Measurements from ENCODE around the gene LMX1A.

LMX1A gene

DNA sequence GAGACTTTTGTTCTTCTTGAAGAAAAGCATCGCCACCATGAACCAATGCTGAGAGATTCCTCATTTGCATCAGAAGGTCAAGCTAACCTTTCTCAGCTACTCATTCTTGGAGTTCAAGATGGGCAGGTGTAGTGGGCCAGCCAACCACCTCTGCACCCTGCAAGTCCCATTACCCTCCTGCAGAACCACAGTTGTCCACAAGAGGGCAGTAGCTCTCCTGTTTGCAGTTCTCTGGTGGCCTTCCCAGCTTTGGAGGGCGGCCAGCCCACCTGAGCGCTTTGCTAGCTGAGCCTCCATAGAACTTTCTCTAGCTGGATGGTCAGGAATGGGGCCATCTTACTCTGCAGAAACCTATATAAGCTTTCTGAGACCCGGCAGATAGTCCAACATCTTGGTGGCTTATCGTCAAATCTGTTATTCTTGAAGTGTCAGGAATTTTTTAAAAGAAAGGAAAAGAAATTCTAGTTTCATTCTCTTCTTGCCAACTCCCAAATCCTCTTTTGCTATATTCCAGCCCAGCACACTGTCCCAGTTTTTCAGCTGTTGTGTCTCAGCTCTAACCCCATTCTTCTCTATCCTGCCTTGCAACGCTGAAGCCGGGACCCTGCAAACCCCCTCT is 11.0 kb upstream of the LMX1A start:
- DNase-seq (ENCODE audit: low read depth), result peak; percentile 59

- no peak for DNase-seq (ENCODE audit: low read depth)
These were observed 8.8 kb upstream of the LMX1A start for GRCh38 chr1:165365341-165365740.

- no peak for DNase-seq (ENCODE audit: low read depth)
These were observed 8.1 kb upstream of the LMX1A start for GRCh38 chr1:165364568-165365133.

GRCh38 chr1:165356876-165357275 is 361 bp upstream of the LMX1A start:
- no peak for DNase-seq (ENCODE audit: low read depth)

GRCh38 chr1:165355139-165355976 is 1.2 kb downstream of the LMX1A start:
- DNase-seq (ENCODE audit: low read depth), result no peak

GRCh38 chr1:165354739-165355138 is 1.8 kb downstream of the LMX1A start:
- DNase-seq (ENCODE audit: low read depth), result no peak

DNA sequence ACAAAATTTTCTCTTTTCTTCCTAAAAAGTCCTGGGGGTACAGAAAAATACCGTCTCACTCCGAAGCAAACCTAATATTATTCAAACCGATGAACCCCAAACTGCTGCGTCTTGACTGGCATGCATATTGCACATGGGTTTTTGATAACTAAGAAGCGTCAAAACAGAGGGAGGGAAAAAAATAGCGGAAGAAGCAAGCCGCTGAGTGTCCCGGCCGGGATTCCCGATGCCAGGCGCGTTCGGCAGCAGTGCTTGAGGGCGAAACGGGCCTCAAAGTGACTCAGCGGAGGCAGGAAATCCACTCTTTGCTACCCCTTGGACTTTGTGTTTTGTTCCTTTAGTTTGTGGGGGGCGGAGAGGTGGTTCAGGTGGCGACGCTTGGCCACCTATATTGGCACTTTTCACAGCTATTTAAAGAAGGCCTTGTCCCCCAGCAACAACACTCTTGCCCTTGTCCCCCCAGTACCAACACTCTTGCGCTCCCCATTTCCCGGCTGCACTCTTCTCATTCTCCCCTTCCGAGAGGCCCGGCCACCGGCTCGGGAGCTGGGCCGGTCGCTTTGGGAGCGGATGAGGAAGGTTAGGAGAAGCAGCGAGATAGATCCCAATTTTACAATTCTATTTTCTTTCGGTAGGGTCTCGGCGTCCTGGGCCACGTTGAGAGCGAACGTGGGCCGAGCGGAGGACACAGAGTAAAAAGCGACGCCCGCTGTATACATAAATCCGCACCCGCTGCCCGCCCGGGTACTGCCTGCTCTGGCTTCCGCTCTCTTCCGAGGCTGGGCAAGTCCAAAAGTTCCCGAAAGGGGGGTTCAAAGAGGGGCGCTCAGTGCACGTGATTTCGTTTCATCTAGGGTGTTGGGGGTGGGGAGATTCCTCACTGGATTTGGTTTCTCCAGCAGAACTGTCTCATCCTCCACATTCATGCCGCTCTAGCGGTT is 2.5 kb downstream of the LMX1A start:
- DNase-seq (ENCODE audit: low read depth), result no peak

GRCh38 chr1:165352442-165353293 is 3.8 kb downstream of the LMX1A start:
- DNase-seq (ENCODE audit: low read depth), result no peak

- DNase-seq (ENCODE audit: low read depth), result no peak
These were observed 4.6 kb downstream of the LMX1A start for GRCh38 chr1:165351863-165352441.

- DNase-seq (ENCODE audit: low read depth), result no peak
These were observed 5.7 kb downstream of the LMX1A start for GRCh38 chr1:165350840-165351239.

- DNase-seq (ENCODE audit: low read depth), result no peak
These were observed 11.0 kb downstream of the LMX1A start for GRCh38 chr1:165345502-165345901.

DNA sequence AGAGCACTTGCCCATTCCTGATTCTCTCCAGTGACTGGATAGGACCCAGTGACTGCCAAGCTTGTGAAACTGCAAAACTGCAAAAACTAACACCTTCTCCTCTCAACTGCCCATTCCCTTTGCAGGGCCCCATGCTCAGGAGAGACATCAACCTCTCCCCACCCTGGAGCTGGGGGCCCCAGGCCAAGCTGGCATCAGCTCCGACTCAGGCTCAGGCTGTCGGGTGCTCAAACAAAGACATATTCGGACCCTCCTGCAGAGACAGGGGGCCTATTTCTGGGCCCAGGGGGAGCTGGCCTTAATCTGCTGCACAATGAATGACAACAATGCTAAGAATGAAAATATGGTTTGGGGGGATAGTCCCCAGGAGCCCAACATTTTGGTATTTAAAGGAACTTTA is 11.8 kb downstream of the LMX1A start:
- no peak for DNase-seq (ENCODE audit: low read depth)

GRCh38 chr1:165344198-165344597 is 12.3 kb downstream of the LMX1A start:
- DNase-seq (ENCODE audit: low read depth), result no peak

DNA sequence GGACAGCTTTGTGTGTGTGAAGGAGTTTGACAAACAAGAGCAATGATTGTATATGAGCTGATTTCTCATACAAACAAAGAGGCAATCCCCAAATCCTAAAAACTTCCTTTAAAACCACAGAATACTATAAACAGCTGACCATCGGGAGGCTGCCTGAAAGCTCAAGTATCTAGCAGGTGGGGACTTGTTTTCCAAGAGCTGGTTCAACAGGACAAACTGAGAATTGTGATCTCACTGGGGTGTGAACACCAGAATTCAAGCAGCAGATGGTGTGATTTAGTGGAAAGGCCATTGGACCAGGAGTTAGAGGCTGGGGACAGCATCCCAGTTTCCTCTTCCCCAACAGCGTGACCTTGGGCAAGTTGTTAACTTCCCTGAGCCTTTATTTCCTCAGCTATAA is 13.9 kb downstream of the LMX1A start:
- no peak for DNase-seq (ENCODE audit: low read depth)

GRCh38 chr1:165342168-165342567 is 14.3 kb downstream of the LMX1A start:
- no peak for DNase-seq (ENCODE audit: low read depth)

DNA sequence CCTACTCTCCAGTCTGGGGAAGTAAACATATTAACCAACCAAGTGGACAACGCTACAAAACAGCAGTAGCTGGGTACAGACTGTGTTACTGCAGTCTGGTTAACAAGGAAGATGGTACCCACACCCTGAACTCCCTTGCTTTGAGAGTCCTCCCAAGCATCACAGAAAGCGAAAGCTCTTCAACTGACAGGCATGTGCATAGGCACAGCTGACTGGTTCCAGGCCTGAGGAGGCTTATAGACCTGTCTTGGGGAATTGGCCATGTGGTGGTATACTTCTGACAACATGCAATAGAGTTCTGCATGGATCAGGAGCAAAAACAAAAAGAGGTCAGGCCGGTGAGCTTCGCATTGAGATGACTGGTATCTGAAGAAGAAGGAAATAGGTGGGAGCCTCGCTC is 17.4 kb downstream of the LMX1A start:
- DNase-seq (ENCODE audit: low read depth), result no peak

GRCh38 chr1:165330483-165330882 is 26.0 kb downstream of the LMX1A start:
- no peak for DNase-seq (ENCODE audit: low read depth)

DNA sequence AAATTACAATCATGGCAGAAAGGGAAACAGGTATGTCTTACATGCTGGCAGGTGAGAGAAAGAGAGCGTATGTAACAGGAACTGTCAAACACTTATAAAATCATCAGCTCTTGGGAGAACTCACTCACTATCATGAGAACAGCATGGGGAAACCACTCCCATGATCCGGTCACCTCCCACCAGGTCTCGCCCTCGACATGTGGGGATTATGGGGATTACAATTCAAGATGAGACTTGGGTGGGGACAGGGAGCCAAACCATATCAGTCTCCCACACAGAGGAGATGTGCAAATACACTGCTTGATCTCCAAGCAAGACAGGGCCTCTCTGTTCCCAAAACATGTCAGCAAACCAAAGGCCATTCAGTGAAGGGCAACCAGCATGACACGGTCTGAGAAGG is 27.4 kb downstream of the LMX1A start:
- DNase-seq (ENCODE audit: low read depth), result no peak

GRCh38 chr1:165328136-165328535 is 28.4 kb downstream of the LMX1A start:
- DNase-seq (ENCODE audit: low read depth), result no peak

DNA sequence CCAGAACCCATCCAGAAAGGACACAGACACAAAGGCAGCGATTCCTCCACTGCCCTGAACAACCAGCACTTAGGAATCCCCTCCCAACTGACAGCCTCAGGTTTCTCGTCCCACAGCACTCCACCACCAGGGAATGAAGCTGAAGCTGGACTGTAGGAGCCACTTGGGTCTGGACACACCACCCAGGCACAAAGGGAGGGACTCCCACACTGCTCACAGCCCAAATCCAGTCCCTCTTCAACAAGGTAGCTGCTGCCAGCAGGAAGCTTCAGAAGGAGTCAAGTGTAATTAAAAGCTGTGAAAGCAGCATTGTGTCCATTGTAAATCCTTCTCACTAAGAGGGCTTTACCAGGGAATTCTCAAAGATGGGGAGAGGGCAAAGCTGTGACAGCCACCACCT is 29.0 kb downstream of the LMX1A start:
- DNase-seq (ENCODE audit: low read depth), result no peak
